Neural progenitor cell (in vitro differentiated cells): ENCODE measurements around the gene FYCO1. TPM values are rescaled to one million over a fixed set of nuclear protein-coding genes. Genes with fewer than 3 reads are reported as not detected.

Source experiments
- DNase-seq: peaks from one replicate; pipeline ENCODE4 v3.0.0-alpha.2; 2016; ENCODE audit warnings: low spot score
- H2AFZ ChIP-seq: fragments of 200-600 bp; sonication (generic); replicated peaks from 2 replicates; pipeline ENCODE4 v1.6.1; 2016; ENCODE audit warnings: antibody characterized with exemption
- H3F3A ChIP-seq: fragments of 200-600 bp; sonication (generic); 2 replicates; pipeline ENCODE4 v1.6.1; 2016; ENCODE audit warnings: antibody characterized with exemption, low read depth
- H3K27ac ChIP-seq: fragments of 200-600 bp; sonication (generic); 2 replicates; pipeline ENCODE4 v1.5.1; 2016; ENCODE audit warnings: mild to moderate bottlenecking
- H3K27me3 ChIP-seq: fragments of 200-600 bp; sonication (generic); 2 replicates; pipeline ENCODE4 v1.6.1; 2016; ENCODE audit warnings: mild to moderate bottlenecking, moderate library complexity
- H3K36me3 ChIP-seq: fragments of 200-600 bp; sonication (generic); 2 replicates; pipeline ENCODE4 v1.5.1; 2016
- H3K4me1 ChIP-seq: fragments of 200-600 bp; sonication (generic); 2 replicates; pipeline ENCODE4 v1.6.1; 2016; ENCODE audit warnings: mixed run types
- H3K4me2 ChIP-seq: fragments of 200-600 bp; sonication (generic); 2 replicates; pipeline ENCODE4 v1.6.1; 2016
- H3K4me3 ChIP-seq: fragments of 200-600 bp; sonication (generic); 2 replicates; pipeline ENCODE4 v1.5.1; 2016
- H3K79me2 ChIP-seq: fragments of 200-600 bp; sonication (generic); 2 replicates; pipeline ENCODE4 v1.6.1; 2016; ENCODE audit warnings: low read depth
- H3K9ac ChIP-seq: fragments of 200-600 bp; sonication (generic); 2 replicates; pipeline ENCODE4 v1.6.1; 2016
- H3K9me3 ChIP-seq: fragments of 200-600 bp; sonication (generic); 2 replicates; pipeline ENCODE4 v1.5.1; 2016; ENCODE audit warnings: low read depth
- H4K20me1 ChIP-seq: fragments of 200-600 bp; sonication (generic); 2 replicates; pipeline ENCODE4 v1.6.1; 2016; ENCODE audit warnings: low read depth
- H3K27ac Mint-ChIP-seq: 3 replicates; pipeline ENCODE4 v1.8.0; 2021; ENCODE audit warnings: mixed read lengths
- H3K27me3 Mint-ChIP-seq: 2 replicates; pipeline ENCODE4 v1.8.0; 2022; ENCODE audit warnings: low read depth, mild to moderate bottlenecking, inconsistent platforms, moderate library complexity, mixed read lengths; ENCODE audit not compliant: insufficient read depth
- H3K36me3 Mint-ChIP-seq: 3 replicates; pipeline ENCODE4 v1.8.0; 2021; ENCODE audit warnings: mixed read lengths
- H3K4me1 Mint-ChIP-seq: 3 replicates; pipeline ENCODE4 v1.8.0; 2021; ENCODE audit warnings: mixed read lengths
- H3K4me3 Mint-ChIP-seq: 3 replicates; pipeline ENCODE4 v1.8.0; 2021; ENCODE audit warnings: mild to moderate bottlenecking, moderate library complexity, mixed read lengths
- H3K9me3 Mint-ChIP-seq: 3 replicates; pipeline ENCODE4 v1.8.0; 2020; ENCODE audit warnings: mixed read lengths
- CTCF ChIP-seq: fragments of 200-600 bp; sonication (generic); IDR thresholded peaks from 2 replicates; pipeline ENCODE4 v1.5.1; 2017; ENCODE audit warnings: antibody characterized with exemption, mild to moderate bottlenecking
- EZH2 ChIP-seq: fragments of 200-600 bp; sonication (generic); IDR thresholded peaks from 2 replicates; pipeline ENCODE4 v1.6.1; 2017; ENCODE audit warnings: antibody characterized with exemption, mild to moderate bottlenecking, moderate library complexity
- EZH2phosphoT487 ChIP-seq: fragments of 200-600 bp; sonication (generic); IDR thresholded peaks from 2 replicates; pipeline ENCODE4 v1.6.1; 2017; ENCODE audit warnings: antibody characterized with exemption
- total RNA-seq: library from RNA; depleted of rRNA; stranded (reverse); fragments of >200 nt; gene quantifications from 2 replicates; pipeline ENCODE4 v1.2.3, GENCODE V29; 2015; ENCODE audit warnings: low replicate concordance

FYCO1 gene
- total RNA-seq, 1 donor from 2014 or later = 6.8 TPM

GRCh38 chr3:45870099-45870498, 125.5 kb downstream of the FYCO1 start:
- no peaks in the 10 kb centered on the region for H3K36me3 Mint-ChIP-seq
- Histone ChIP-seq H2AFZ (no peak overlapping the region), H3K36me3 (no peaks in the 10 kb centered on the region), H3K79me2 (no peaks in the 10 kb centered on the region), H3K4me2 (no peak overlapping the region), H3K27ac (no peak overlapping the region), H3K9ac (no peak overlapping the region), H3K27me3 (peaks cover 16% of the 10 kb centered on the region), H3K9me3 (no peaks in the 10 kb centered on the region), H3K4me3 (no peak overlapping the region), H3F3A (no peaks in the 10 kb centered on the region), H4K20me1 (no peaks in the 10 kb centered on the region), H3K4me1 (no peaks in the 10 kb centered on the region)
- H3K27me3 Mint-ChIP-seq = no peaks in the 10 kb centered on the region
- H3K9me3 Mint-ChIP-seq = no peaks in the 10 kb centered on the region
- no peak overlapping the region for H3K4me3 Mint-ChIP-seq
- no peak for DNase-seq
- no peak overlapping the region for H3K27ac Mint-ChIP-seq
- no peaks in the 10 kb centered on the region for H3K4me1 Mint-ChIP-seq
- TF ChIP-seq EZH2phosphoT487 (no peak), EZH2 (no peak), CTCF (no peak)

GRCh38 chr3:45869638-45870037, 126.0 kb downstream of the FYCO1 start:
- no peaks in the 10 kb centered on the region for H3K79me2 ChIP-seq
- no peak overlapping the region for H2AFZ ChIP-seq
- H3K4me1 ChIP-seq = no peaks in the 10 kb centered on the region
- H3K36me3 Mint-ChIP-seq = no peaks in the 10 kb centered on the region
- H3K4me2 ChIP-seq = no peak overlapping the region
- DNase-seq = no peak
- H3K4me3 Mint-ChIP-seq = no peak overlapping the region
- H3K27ac ChIP-seq = no peak overlapping the region
- TF ChIP-seq CTCF = no peak
- no peak for TF ChIP-seq EZH2phosphoT487
- no peak for TF ChIP-seq EZH2
- H4K20me1 ChIP-seq = no peaks in the 10 kb centered on the region
- H3K9ac ChIP-seq = no peak overlapping the region
- no peaks in the 10 kb centered on the region for H3K27me3 Mint-ChIP-seq
- no peaks in the 10 kb centered on the region for H3K36me3 ChIP-seq
- no peak overlapping the region for H3K4me3 ChIP-seq
- no peak overlapping the region for H3K27ac Mint-ChIP-seq
- H3K4me1 Mint-ChIP-seq = no peaks in the 10 kb centered on the region
- H3K9me3 Mint-ChIP-seq = no peaks in the 10 kb centered on the region
- peaks cover 19% of the 10 kb centered on the region for H3K27me3 ChIP-seq
- no peaks in the 10 kb centered on the region for H3F3A ChIP-seq
- H3K9me3 ChIP-seq = no peaks in the 10 kb centered on the region

- Histone ChIP-seq H3K4me1 (no peaks in the 10 kb centered on the region), H4K20me1 (no peaks in the 10 kb centered on the region), H3K9ac (no peak overlapping the region), H3K36me3 (no peaks in the 10 kb centered on the region), H3K27me3 (peaks cover 24% of the 10 kb centered on the region), H3F3A (no peaks in the 10 kb centered on the region), H3K4me2 (no peak overlapping the region), H3K27ac (no peak overlapping the region), H3K4me3 (no peak overlapping the region), H3K79me2 (no peaks in the 10 kb centered on the region), H2AFZ (no peak overlapping the region), H3K9me3 (no peaks in the 10 kb centered on the region)
- peaks cover 2% of the 10 kb centered on the region for H3K27me3 Mint-ChIP-seq
- H3K4me1 Mint-ChIP-seq = no peaks in the 10 kb centered on the region
- DNase-seq = no peak
- no peak overlapping the region for H3K27ac Mint-ChIP-seq
- no peaks in the 10 kb centered on the region for H3K36me3 Mint-ChIP-seq
- no peak overlapping the region for H3K4me3 Mint-ChIP-seq
- TF ChIP-seq CTCF (no peak), EZH2phosphoT487 (no peak), EZH2 (no peak)
- H3K9me3 Mint-ChIP-seq = peaks cover 3% of the 10 kb centered on the region
Observed at GRCh38 chr3:45868650-45869049, 127.0 kb downstream of the FYCO1 start.

GRCh38 chr3:45868213-45868612, 127.4 kb downstream of the FYCO1 start:
- peaks cover 24% of the 10 kb centered on the region for H3K27me3 ChIP-seq
- H3K36me3 ChIP-seq = no peaks in the 10 kb centered on the region
- Mint-ChIP-seq H3K27me3 (peaks cover 6% of the 10 kb centered on the region), H3K4me1 (no peaks in the 10 kb centered on the region), H3K9me3 (peaks cover 6% of the 10 kb centered on the region), H3K4me3 (no peak overlapping the region), H3K36me3 (no peaks in the 10 kb centered on the region), H3K27ac (no peak overlapping the region)
- no peaks in the 10 kb centered on the region for H3K9me3 ChIP-seq
- no peak for DNase-seq
- no peak overlapping the region for H3K4me2 ChIP-seq
- no peak overlapping the region for H3K27ac ChIP-seq
- no peak overlapping the region for H3K4me3 ChIP-seq
- H3F3A ChIP-seq = no peaks in the 10 kb centered on the region
- TF ChIP-seq EZH2phosphoT487 (no peak), CTCF (no peak), EZH2 (no peak)
- H3K79me2 ChIP-seq = no peaks in the 10 kb centered on the region
- no peak overlapping the region for H2AFZ ChIP-seq
- no peaks in the 10 kb centered on the region for H3K4me1 ChIP-seq
- H3K9ac ChIP-seq = no peak overlapping the region
- H4K20me1 ChIP-seq = no peaks in the 10 kb centered on the region
